ENCODE results near the gene MYRIP.

MYRIP gene

GRCh38 chr3:40200692-40201316 lies 391.4 kb downstream of the MYRIP start:
- no peak for DNase-seq

- DNase-seq: no peak
Measured at GRCh38 chr3:40201770-40202169, 392.4 kb downstream of the MYRIP start.

- DNase-seq: no peak
Measured at GRCh38 chr3:40206522-40206921, 397.1 kb downstream of the MYRIP start.

GRCh38 chr3:40207796-40208195 lies 398.4 kb downstream of the MYRIP start:
- no peak for DNase-seq

- DNase-seq: no peak
Measured at GRCh38 chr3:40208251-40208650, 398.8 kb downstream of the MYRIP start.

DNA sequence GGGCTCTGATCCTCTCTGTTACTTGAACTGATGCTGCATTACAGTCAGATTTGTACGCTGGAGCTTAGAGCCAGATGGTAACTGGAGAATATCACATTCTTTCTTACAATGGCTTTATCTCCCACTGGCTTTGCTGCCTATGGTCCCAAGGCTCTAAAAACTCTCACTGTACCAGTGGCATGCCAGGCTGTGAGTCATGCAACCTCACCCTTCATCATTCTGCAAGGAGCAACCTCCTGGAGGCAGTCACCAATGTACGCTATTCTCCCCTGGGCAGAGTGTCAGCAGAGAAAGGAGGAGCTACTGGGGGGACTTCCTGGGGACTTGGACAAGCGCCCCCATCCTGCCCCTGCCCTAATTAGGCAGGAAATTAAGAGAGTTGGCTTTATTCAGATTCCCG lies 402.2 kb downstream of the MYRIP start:
- DNase-seq: no peak

DNA sequence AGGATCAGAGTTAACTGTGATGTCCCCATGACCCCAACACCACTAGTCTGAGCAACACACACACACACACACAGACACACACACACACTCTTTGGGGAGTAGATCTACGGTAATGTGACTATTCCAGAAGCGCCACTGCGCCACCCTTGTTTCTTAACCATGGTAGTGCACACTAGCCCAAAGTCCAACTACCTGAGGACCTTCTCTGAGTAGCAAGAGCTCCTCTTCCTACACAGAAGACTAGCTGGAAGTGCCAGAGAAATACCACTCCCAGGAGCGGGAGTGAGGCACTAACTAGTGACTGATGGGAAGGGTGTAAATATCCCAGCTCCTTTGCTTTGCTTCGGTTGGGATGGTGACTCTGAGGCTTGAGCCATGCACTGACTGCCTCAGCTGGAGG lies 404.1 kb downstream of the MYRIP start:
- no peak for DNase-seq

GRCh38 chr3:40215015-40215414 lies 405.6 kb downstream of the MYRIP start:
- no peak for DNase-seq

DNA sequence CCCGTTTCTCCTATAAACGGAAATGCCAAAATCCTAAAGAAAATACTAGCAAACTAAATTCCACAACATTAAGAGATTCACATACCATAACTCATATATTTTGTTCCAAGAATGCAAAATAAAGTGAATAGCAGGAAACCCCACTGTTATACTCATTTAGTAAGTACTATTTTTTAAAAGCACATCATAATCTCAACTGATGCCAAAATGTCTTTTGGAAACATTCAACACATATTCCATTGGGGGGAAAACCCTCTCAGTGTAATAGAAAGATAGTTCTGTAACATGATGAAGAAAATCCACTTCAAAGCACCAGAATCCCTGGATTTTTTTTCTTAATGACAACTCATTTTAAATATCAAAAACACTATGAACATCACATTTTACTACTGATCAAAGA lies 407.1 kb downstream of the MYRIP start:
- DNase-seq: no peak

- DNase-seq: no peak
Measured at GRCh38 chr3:40223856-40224255, 414.4 kb downstream of the MYRIP start.

DNA sequence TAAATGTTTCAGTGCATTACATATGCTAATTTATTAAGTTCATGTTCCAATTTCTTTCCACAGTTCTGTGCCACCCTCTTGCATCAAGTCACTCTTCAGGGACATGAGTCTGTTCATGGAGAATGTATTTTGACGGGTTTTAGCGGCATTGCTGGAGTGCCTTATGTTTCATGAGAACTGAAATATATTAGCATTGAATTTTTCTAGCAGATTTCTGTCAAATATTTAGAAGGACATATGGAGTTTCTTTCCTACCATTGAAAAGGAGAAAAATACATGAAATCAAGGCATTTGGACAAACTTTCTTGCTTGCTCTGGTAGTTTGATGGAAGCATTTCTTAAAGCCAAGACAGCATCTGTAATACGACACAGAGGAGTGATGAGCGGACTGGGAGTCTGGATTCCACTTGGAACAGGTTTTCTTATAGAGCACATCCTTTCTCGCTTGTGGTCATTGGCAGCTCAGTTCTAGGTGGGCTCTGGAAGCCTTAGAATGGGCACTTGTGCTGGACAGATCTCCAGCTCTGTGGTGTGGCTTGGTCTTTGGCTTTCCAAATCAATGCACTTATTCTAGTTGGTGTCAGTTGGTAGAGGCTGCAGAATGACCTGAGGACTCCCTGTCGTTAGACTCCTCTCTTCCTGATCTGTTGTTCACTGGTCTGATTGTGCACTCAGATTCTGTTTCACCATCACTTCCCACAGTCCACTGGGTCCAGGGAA lies 415.5 kb downstream of the MYRIP start:
- no peak for DNase-seq

DNA sequence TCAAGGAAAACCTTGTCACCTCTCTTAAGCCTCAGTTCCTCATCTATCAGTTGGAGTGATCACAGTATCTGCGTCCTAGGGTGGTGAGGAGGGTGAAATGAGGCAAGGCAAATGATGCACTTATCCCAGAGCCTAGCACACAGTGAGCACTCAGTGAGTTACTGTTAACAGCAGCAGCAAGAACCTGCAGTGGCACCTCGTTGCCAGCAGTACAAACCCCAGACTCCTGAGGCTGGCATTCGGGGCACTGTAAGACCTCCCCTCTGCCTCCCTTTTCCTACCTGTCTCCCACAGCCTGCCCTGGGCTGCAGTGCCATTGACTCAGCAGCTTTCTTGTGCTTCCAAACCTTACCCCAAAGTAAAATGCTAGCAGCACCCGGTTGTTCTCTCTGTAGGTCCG lies 417.2 kb downstream of the MYRIP start:
- DNase-seq: no peak

DNA sequence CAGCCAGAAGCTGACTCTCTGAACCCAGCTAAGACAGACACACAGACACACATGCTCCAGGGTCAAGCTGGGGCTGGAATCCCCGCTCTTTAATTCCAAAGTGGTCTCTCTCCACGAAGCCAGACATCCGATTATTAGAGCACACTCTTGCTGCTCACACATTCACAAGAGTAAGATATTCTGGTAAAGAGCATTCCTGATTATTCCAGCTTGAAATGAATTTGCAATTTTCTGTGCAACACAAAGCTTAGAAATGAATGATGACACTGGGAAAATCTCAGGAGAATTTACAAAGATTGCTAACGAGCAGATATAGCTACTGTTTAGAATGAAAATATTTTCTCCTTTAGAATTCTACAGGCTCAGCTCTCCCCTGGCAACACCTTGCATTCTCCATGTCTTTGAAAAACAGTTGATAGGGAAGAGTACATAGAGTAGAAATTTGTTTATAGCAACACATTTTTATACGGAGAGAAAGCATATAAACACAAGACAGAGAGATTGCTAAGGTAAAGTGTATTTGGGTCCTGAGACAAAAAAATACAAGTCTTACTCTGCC lies 419.5 kb downstream of the MYRIP start:
- DNase-seq: no peak

DNA sequence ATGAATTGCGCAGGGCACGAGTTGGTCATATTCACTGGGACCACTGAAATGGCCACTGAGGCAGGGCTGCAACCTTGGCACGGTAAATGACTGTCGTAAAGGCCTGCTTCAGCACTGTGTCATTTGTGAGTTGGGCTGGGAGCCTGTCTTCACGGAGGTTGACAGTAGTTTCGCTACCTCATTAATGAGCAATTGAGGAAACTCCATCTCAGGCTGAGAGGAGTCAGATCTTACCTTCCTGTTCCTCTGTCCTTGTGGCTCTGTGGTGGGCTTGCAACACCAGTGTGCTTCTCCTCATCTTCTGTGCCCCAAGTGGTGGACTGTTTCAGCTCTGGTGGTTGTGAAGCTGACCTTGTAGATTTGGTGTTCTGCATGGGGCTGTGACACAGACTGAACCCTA lies 420.0 kb downstream of the MYRIP start:
- no peak for DNase-seq

- DNase-seq: no peak
Measured at GRCh38 chr3:40229963-40230362, 420.6 kb downstream of the MYRIP start.

DNA sequence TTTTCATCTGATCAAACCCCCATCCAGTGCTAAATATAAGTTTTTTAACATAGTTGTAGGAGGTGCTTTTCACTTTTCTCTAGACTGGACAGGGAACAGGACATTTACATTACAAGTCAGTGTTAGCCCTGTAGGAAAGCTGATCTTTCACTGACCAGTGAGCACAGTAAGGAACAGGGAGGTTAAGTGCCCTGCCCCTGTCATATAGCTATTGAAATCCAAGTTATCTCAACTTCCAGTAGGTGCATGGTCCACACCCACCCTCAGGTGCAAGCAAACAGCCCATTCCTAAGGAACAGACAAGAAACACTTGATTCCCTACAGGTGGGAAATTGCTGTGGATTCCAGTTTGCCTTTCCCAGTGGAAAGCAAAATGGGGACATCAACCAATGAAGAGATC lies 421.0 kb downstream of the MYRIP start:
- no peak for DNase-seq

DNA sequence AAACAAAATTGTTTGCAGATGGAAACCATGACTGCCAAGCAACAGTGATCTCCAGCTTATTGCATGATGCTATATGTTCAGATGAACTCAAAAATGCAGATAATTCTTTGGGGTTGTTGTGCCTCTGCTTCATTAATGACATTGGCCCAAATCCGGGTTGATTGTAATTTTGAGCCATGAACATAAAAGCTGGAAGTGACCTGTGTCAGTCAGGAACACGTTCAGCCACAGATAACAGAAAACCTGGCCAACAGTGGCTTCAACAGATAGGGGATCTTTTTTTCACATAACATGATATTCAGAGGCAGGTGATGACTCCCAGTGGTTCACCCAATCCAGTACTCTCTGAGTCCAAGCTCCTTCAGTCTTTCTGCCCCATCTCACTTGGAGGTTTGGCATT lies 423.2 kb downstream of the MYRIP start:
- no peak for DNase-seq

- no peak for DNase-seq
Measured at GRCh38 chr3:40237159-40237558, 427.8 kb downstream of the MYRIP start.

GRCh38 chr3:40237889-40238571 lies 428.6 kb downstream of the MYRIP start:
- DNase-seq: no peak

GRCh38 chr3:40240921-40241320 lies 431.5 kb downstream of the MYRIP start:
- no peak for DNase-seq

GRCh38 chr3:40242216-40242615 lies 432.8 kb downstream of the MYRIP start:
- DNase-seq: no peak

GRCh38 chr3:40242638-40243037 lies 433.2 kb downstream of the MYRIP start:
- no peak for DNase-seq

DNA sequence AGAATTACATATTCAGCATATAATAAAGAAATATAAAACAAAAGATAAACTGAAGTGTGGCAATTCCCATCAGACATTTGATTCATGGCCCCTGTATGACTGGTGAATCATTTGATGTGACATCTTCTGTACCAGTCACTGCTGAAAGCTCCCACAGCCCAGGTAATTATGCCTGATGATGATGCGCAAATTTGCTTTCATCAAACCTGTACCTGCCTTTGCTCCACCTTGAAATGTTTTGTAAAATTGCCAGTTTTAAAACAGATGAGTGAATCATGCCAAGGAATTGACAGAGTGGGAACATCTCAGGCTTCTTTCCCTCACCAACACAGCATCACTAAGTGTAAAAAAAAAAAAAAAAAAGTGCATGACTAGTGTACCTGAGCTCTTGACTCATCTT lies 433.6 kb downstream of the MYRIP start:
- no peak for DNase-seq

Data from stimulated activated CD4-positive, alpha-beta T cell treated with anti-CD3 and anti-CD28 coated beads, Interleukin-4, amount 100 ng/mL, for 24 hours (primary cell).